ENCODE data around the gene MAST4.

The MAST4 gene

GRCh38 chr5:67135381-67135984, 539.3 kb downstream of the MAST4 start:
- no peaks in the 10 kb centered on the region for H4K20me1 ChIP-seq (ENCODE audit: control insufficient read depth, insufficient read depth, low read depth, low read length)
- H3K79me2 ChIP-seq (ENCODE audit: control insufficient read depth, low read length): no peaks in the 10 kb centered on the region
- no peaks in the 10 kb centered on the region for H3F3A ChIP-seq (ENCODE audit: control insufficient read depth, insufficient read depth)
- no peak overlapping the region for H3K4me3 ChIP-seq (ENCODE audit: low read length)
- H3K27me3 ChIP-seq (ENCODE audit: control insufficient read depth, low read length): no peaks in the 10 kb centered on the region
- no peaks in the 10 kb centered on the region for H3K36me3 ChIP-seq (ENCODE audit: control insufficient read depth, low read length)
- H3K4me2 ChIP-seq (ENCODE audit: low read length): no peak overlapping the region
- no peaks in the 10 kb centered on the region for H3K4me1 ChIP-seq (ENCODE audit: control insufficient read depth, low read length)
- no peaks in the 10 kb centered on the region for H3K9me3 ChIP-seq (ENCODE audit: control insufficient read depth, insufficient read depth, low read length)
- H3K9me2 ChIP-seq (replicated peaks; ENCODE audit: control insufficient read depth, low read length): no peaks in the 10 kb centered on the region
- no peak overlapping the region for H3K27ac ChIP-seq (ENCODE audit: low read depth, low read length)
- TF ChIP-seq CTCF (IDR thresholded peaks at IDR 0.05; ENCODE audit: low read depth, low read length, poor library complexity, severe bottlenecking) (no peak), EZH2phosphoT487 (IDR thresholded peaks at IDR 0.05; ENCODE audit: borderline replicate concordance, low read length) (no peak)

DNA sequence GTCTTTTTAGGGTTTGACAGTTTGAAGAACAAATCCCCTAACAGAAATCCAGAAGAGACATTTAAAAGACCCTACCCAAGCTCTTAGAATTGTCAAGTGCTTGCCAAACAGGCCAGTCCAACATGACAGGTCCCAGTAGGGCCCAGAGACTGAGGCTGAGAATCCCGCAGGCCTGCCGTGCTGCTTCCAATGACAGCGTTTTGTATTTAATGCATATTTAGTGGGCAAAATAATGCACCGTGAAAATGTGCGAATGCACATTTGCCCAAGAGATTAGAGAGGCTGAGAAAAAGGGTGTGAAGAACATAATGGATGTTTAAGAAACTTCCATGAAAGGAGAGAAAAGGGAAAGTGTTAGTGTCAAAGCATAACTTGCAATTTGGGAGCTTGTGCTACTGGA, 542.8 kb downstream of the MAST4 start:
- TF ChIP-seq EZH2phosphoT487 (IDR thresholded peaks at IDR 0.05; ENCODE audit: borderline replicate concordance, low read length) (no peak), CTCF (IDR thresholded peaks at IDR 0.05; ENCODE audit: low read depth, low read length, poor library complexity, severe bottlenecking) (no peak)
- Histone ChIP-seq H3K9me2 (replicated peaks; ENCODE audit: control insufficient read depth, low read length) (no peaks in the 10 kb centered on the region), H3K4me1 (ENCODE audit: control insufficient read depth, low read length) (no peaks in the 10 kb centered on the region)

GRCh38 chr5:67140413-67140812, 544.2 kb downstream of the MAST4 start:
- no peaks in the 10 kb centered on the region for H3K9me2 ChIP-seq (replicated peaks; ENCODE audit: control insufficient read depth, low read length)
- TF ChIP-seq CTCF (IDR thresholded peaks at IDR 0.05; ENCODE audit: low read depth, low read length, poor library complexity, severe bottlenecking): no peak
- no peak for TF ChIP-seq EZH2phosphoT487 (IDR thresholded peaks at IDR 0.05; ENCODE audit: borderline replicate concordance, low read length)
- H3K4me3 ChIP-seq (ENCODE audit: low read length): no peak overlapping the region
- no peaks in the 10 kb centered on the region for H3K4me1 ChIP-seq (ENCODE audit: control insufficient read depth, low read length)
- no peaks in the 10 kb centered on the region for H3F3A ChIP-seq (ENCODE audit: control insufficient read depth, insufficient read depth)
- no peak overlapping the region for H3K4me2 ChIP-seq (ENCODE audit: low read length)
- H3K79me2 ChIP-seq (ENCODE audit: control insufficient read depth, low read length): no peaks in the 10 kb centered on the region
- H4K20me1 ChIP-seq (ENCODE audit: control insufficient read depth, insufficient read depth, low read depth, low read length): no peaks in the 10 kb centered on the region
- H3K36me3 ChIP-seq (ENCODE audit: control insufficient read depth, low read length): no peaks in the 10 kb centered on the region
- no peaks in the 10 kb centered on the region for H3K27me3 ChIP-seq (ENCODE audit: control insufficient read depth, low read length)
- H3K27ac ChIP-seq (ENCODE audit: low read depth, low read length): no peak overlapping the region
- H3K9me3 ChIP-seq (ENCODE audit: control insufficient read depth, insufficient read depth, low read length): no peaks in the 10 kb centered on the region

More for the DNA sequence above, 542.8 kb downstream of the MAST4 start:
- Histone ChIP-seq H3K9me3 (ENCODE audit: control insufficient read depth, insufficient read depth, low read length) (no peaks in the 10 kb centered on the region), H3K36me3 (ENCODE audit: control insufficient read depth, low read length) (no peaks in the 10 kb centered on the region), H3K27ac (ENCODE audit: low read depth, low read length) (no peak overlapping the region), H3K79me2 (ENCODE audit: control insufficient read depth, low read length) (no peaks in the 10 kb centered on the region), H4K20me1 (ENCODE audit: control insufficient read depth, insufficient read depth, low read depth, low read length) (no peaks in the 10 kb centered on the region), H3K27me3 (ENCODE audit: control insufficient read depth, low read length) (no peaks in the 10 kb centered on the region), H3K4me2 (ENCODE audit: low read length) (no peak overlapping the region), H3K4me3 (ENCODE audit: low read length) (no peak overlapping the region), H3F3A (ENCODE audit: control insufficient read depth, insufficient read depth) (no peaks in the 10 kb centered on the region)

All from DOHH2 (cell line).